SK-N-SH (cell line): Measurements from ENCODE around the gene IQGAP2. TPM values are rescaled to one million over a fixed set of nuclear protein-coding genes. Genes with fewer than 3 reads are reported as not detected.

ENCODE experiments used
- CTCF ChIA-PET: fragments of 300-600, 350-600 bp; formaldehyde crosslinking; extraction: SDS; loops from one replicate; lab custom pipeline; 2021; lab: Yijun Ruan, JAX
- POLR2A ChIA-PET: fragments of 350-600 bp; sonication (Branson Sonifier 250); formaldehyde crosslinking; extraction: SDS; loops from one replicate; lab custom pipeline; 2020; ENCODE audit warnings: antibody characterized with exemption, inconsistent platforms; lab: Yijun Ruan, JAX
- DNase-seq: peaks from one replicate; pipeline ENCODE4 v3.0.0; 2012
- H2AFZ ChIP-seq: fragments of 200-600 bp; sonication (generic); 2 replicates; pipeline ENCODE4 v1.8.1; 2016; ENCODE audit warnings: antibody characterized with exemption, mild to moderate bottlenecking, low read depth
- H3F3A ChIP-seq: fragments of 200-600 bp; sonication (generic); replicated peaks from 2 replicates; pipeline ENCODE3; 2016; ENCODE audit warnings: antibody characterized with exemption, mild to moderate bottlenecking; ENCODE audit not compliant: insufficient read depth
- H3K27ac ChIP-seq, 2 experiments: fragments of 200-500 bp in 1 of 2; fragments of 200-600 bp in 1 of 2; sonication (Bioruptor generic) in 1 of 2; sonication (generic), shearing (Covaris generic) in 1 of 2; 2 replicates each; pipeline versions ENCODE4 v1.5.1 to v1.6.1; 2014 to 2016; ENCODE audit warnings: low read depth in 2 of 2, inconsistent platforms in 1 of 2, low read length in 1 of 2, mild to moderate bottlenecking in 1 of 2, mixed read lengths in 1 of 2
- H3K27me3 ChIP-seq: fragments of 200-600 bp; sonication (generic), shearing (Covaris generic); 2 replicates; pipeline ENCODE4 v1.6.1; 2016; ENCODE audit warnings: mixed run types; ENCODE audit not compliant: insufficient read depth
- H3K36me3 ChIP-seq, 2 experiments: fragments of 200-500 bp in 1 of 2; fragments of 200-600 bp in 1 of 2; sonication (Bioruptor generic) in 1 of 2; sonication (generic) in 1 of 2; replicated peaks in 1 of 2; 2 replicates each; pipeline versions ENCODE3 to v1.5.1; 2014 to 2016; ENCODE audit warnings: low read length in 1 of 2, mild to moderate bottlenecking in 1 of 2; ENCODE audit not compliant: insufficient read depth in 2 of 2, control insufficient read depth in 1 of 2
- H3K4me1 ChIP-seq, 2 experiments: fragments of 200-500 bp in 1 of 2; fragments of 200-600 bp in 1 of 2; sonication (Bioruptor generic) in 1 of 2; sonication (generic), shearing (Covaris generic) in 1 of 2; 2 replicates each; pipeline versions ENCODE4 v1.5.1 to v1.6.1; 2014 to 2016; ENCODE audit warnings: low read depth in 1 of 2, low read length in 1 of 2, mixed run types in 1 of 2; ENCODE audit not compliant: insufficient read depth in 2 of 2, control insufficient read depth in 1 of 2
- H3K4me2 ChIP-seq: fragments of 200-600 bp; sonication (generic), shearing (Covaris generic); 2 replicates; pipeline ENCODE4 v1.6.1; 2017; ENCODE audit warnings: mixed run types
- H3K4me3 ChIP-seq, 2 experiments: fragments of 200-500 bp in 1 of 2; fragments of 200-600 bp in 1 of 2; sonication (Bioruptor generic) in 1 of 2; sonication (generic), shearing (Covaris generic) in 1 of 2; 2 replicates each; pipeline versions ENCODE4 v1.5.1 to v1.8.1; 2014 to 2016; ENCODE audit warnings: low read depth in 2 of 2, inconsistent platforms in 1 of 2, low read length in 1 of 2, mild to moderate bottlenecking in 1 of 2, mixed read lengths in 1 of 2, moderate library complexity in 1 of 2
- H3K79me2 ChIP-seq: fragments of 200-600 bp; sonication (generic); 2 replicates; pipeline ENCODE4 v1.8.1; 2017; ENCODE audit warnings: mild to moderate bottlenecking; ENCODE audit not compliant: insufficient read depth
- H3K9ac ChIP-seq: fragments of 200-600 bp; sonication (generic); 2 replicates; pipeline ENCODE4 v1.6.1; 2017; ENCODE audit warnings: mixed run types
- H3K9me2 ChIP-seq: fragments of 200-600 bp; sonication (generic); 2 replicates; pipeline ENCODE4 v1.6.1; 2017; ENCODE audit warnings: mixed run types
- H3K9me3 ChIP-seq: fragments of 200-600 bp; sonication (generic); 2 replicates; pipeline ENCODE4 v1.6.1; 2017; ENCODE audit warnings: mixed run types, mild to moderate bottlenecking, moderate library complexity
- H4K20me1 ChIP-seq: fragments of 200-600 bp; sonication (generic); 2 replicates; pipeline ENCODE4 v1.6.1; 2017; ENCODE audit warnings: mild to moderate bottlenecking, mixed run types; ENCODE audit not compliant: insufficient read depth
- CHD2 ChIP-seq: fragments of 150-350 bp; IDR thresholded peaks from 2 replicates; pipeline ENCODE4 v1.6.1; 2018; ENCODE audit warnings: low read length; ENCODE audit not compliant: partially characterized antibody
- CTCF ChIP-seq: fragments of 200-600 bp; sonication (generic); IDR thresholded peaks from 2 replicates; pipeline ENCODE4 v1.6.1; 2017; ENCODE audit warnings: antibody characterized with exemption, mild to moderate bottlenecking, moderate library complexity
- EP300 ChIP-seq, 2 experiments: IDR thresholded peaks; 2 replicates each; pipeline versions ENCODE4 v1.4.0 to v1.6.1; 2012; ENCODE audit warnings: borderline replicate concordance in 1 of 2, low read depth in 1 of 2, low read length in 1 of 2
- EZH2phosphoT487 ChIP-seq: fragments of 200-600 bp; sonication (generic); IDR thresholded peaks from 2 replicates; pipeline ENCODE4 v1.6.1; 2017; ENCODE audit warnings: low read depth, mixed run types, mild to moderate bottlenecking, antibody characterized with exemption, moderate library complexity, borderline replicate concordance
- FOSL2 ChIP-seq: IDR thresholded peaks from 2 replicates; pipeline ENCODE4 v1.4.0; 2012; ENCODE audit warnings: low read depth, mild to moderate bottlenecking, moderate library complexity, borderline replicate concordance
- FOXJ3 ChIP-seq: sonication (generic); formaldehyde crosslinking; IDR thresholded peaks from 2 replicates; pipeline ENCODE4 v1.5.1; 2020; ENCODE audit warnings: mild to moderate bottlenecking, missing genetic modification reagents
- FOXM1 ChIP-seq: IDR thresholded peaks from 2 replicates; pipeline ENCODE4 v1.4.0; 2012; ENCODE audit warnings: low read depth, mild to moderate bottlenecking
- GABPA ChIP-seq: IDR thresholded peaks from 2 replicates; pipeline ENCODE4 v1.4.0; 2012; ENCODE audit warnings: low read depth, mild to moderate bottlenecking
- GATA2 ChIP-seq: sonication (generic); formaldehyde crosslinking; IDR thresholded peaks from 2 replicates; pipeline ENCODE4 v1.5.0; 2020; ENCODE audit warnings: mild to moderate bottlenecking, missing genetic modification reagents
- IRF3 ChIP-seq: fragments of 150-350 bp; IDR thresholded peaks from 2 replicates; pipeline ENCODE4 v1.6.1; 2016; ENCODE audit warnings: mild to moderate bottlenecking, low read depth, low read length
- MAX ChIP-seq: IDR thresholded peaks from 2 replicates; pipeline ENCODE4 v1.4.0; 2012; ENCODE audit warnings: low read depth
- MEF2A ChIP-seq: IDR thresholded peaks from 2 replicates; pipeline ENCODE4 v1.4.0; 2012; ENCODE audit warnings: low read depth, borderline replicate concordance
- MXI1 ChIP-seq: IDR thresholded peaks from 2 replicates; pipeline ENCODE4 v1.6.1; 2012; ENCODE audit warnings: mild to moderate bottlenecking, low read depth, low read length, improper control_type of control experiment
- NRF1 ChIP-seq: IDR thresholded peaks from 2 replicates; pipeline ENCODE4 v1.6.1; 2012; ENCODE audit warnings: low read depth, mild to moderate bottlenecking, low read length
- PBX3 ChIP-seq: IDR thresholded peaks from 2 replicates; pipeline ENCODE4; 2012
- RCOR1 ChIP-seq: fragments of 150-350 bp; IDR thresholded peaks from 2 replicates; pipeline ENCODE4 v1.6.1; 2017; ENCODE audit warnings: antibody characterized with exemption, low read length
- RFX5 ChIP-seq: IDR thresholded peaks from 2 replicates; pipeline ENCODE4 v1.6.1; 2012; ENCODE audit warnings: mild to moderate bottlenecking, improper control_type of control experiment, low read length
- RXRA ChIP-seq: IDR thresholded peaks from 2 replicates; pipeline ENCODE4 v1.4.0; 2012; ENCODE audit warnings: low read depth, mild to moderate bottlenecking, borderline replicate concordance
- SIN3A ChIP-seq: IDR thresholded peaks from 2 replicates; pipeline ENCODE4 v1.6.1; 2012; ENCODE audit warnings: low read depth, mild to moderate bottlenecking, low read length, moderate library complexity, borderline replicate concordance
- SMC3 ChIP-seq: IDR thresholded peaks from 2 replicates; pipeline ENCODE4 v1.6.1; 2012; ENCODE audit warnings: low read depth, low read length, improper control_type of control experiment
- TAF1 ChIP-seq: IDR thresholded peaks from 2 replicates; pipeline ENCODE4 v1.6.1; 2012; ENCODE audit warnings: low read depth, mild to moderate bottlenecking, low read length, moderate library complexity, borderline replicate concordance
- TCF12 ChIP-seq: IDR thresholded peaks from 2 replicates; pipeline ENCODE4 v1.4.0; 2012
- TEAD4 ChIP-seq: IDR thresholded peaks from 2 replicates; pipeline ENCODE4 v1.4.0; 2012; ENCODE audit warnings: mild to moderate bottlenecking, borderline replicate concordance; ENCODE audit not compliant: insufficient read depth
- USF1 ChIP-seq: IDR thresholded peaks from 2 replicates; pipeline ENCODE4 v1.4.0; 2012; ENCODE audit warnings: low read depth, borderline replicate concordance
- YY1 ChIP-seq: IDR thresholded peaks from 2 replicates; pipeline ENCODE4 v1.4.0; 2012; ENCODE audit warnings: low read depth, mild to moderate bottlenecking
- WGBS: methylation state at CpG from one replicate; pipeline ENCODE4 v1.1.6; 2017; ENCODE audit warnings: low lambda C conversion rate; 5-methylcytosine and 5-hydroxymethylcytosine counted together
- polyA plus RNA-seq, 3 experiments: library from polyadenylated mRNA; depleted of rRNA; stranded (reverse); fragments of >200 nt; gene quantifications; 2 replicates each; pipeline ENCODE4 v1.2.3, GENCODE V29; 2012

Gene IQGAP2
- polyA plus RNA-seq, 1 of the 3 experiments (the other 2 are of a cell fraction) = 2.1 TPM

GRCh38 chr5:76526950-76527583 is 124.0 kb downstream of the IQGAP2 start:
- 0 out of 4 replicates have a peak overlapping the region, but pooled peaks of 1 of the 2 experiments have one; percentile 9 for H3K4me3 ChIP-seq
- H3K36me3 ChIP-seq = no peaks in the 10 kb centered on the region
- H3K9me2 ChIP-seq = no peaks in the 10 kb centered on the region
- CTCF ChIA-PET = interaction anchor here (1.1 to 1.4 kb wide), 2 partner anchors 123 to 247 kb away, joined by 4 to 8 read pairs; partner anchors contain the start of gene IQGAP2
- no peaks in the 10 kb centered on the region for H3K79me2 ChIP-seq
- H3K27ac ChIP-seq = peak overlapping the region; percentile 78 to 89
- 0 out of 2 replicates have a peak overlapping the region, but pooled peaks have one; percentile 27 for H2AFZ ChIP-seq
- POLR2A ChIA-PET = no interaction called here
- H3K4me2 ChIP-seq = peak overlapping the region; percentile 74; the same call in 1 of the 2 replicates
- peaks cover 24 to 35% of the 10 kb centered on the region in 2 experiments; a peak in 3 of 4 replicates for H3K4me1 ChIP-seq
- H3K9me3 ChIP-seq = no peaks in the 10 kb centered on the region
- peaks cover 31% of the 10 kb centered on the region for H3F3A ChIP-seq
- H3K27me3 ChIP-seq = no peaks in the 10 kb centered on the region
- no peak overlapping the region for H3K9ac ChIP-seq
- 19% methylated on average over 2 of the region's 2 CpGs for WGBS
- H4K20me1 ChIP-seq = no peaks in the 10 kb centered on the region
- DNase-seq = peak; percentile 70
- TF ChIP-seq FOXJ3 (peak; percentile 67; the same call in 1 of the 2 replicates), USF1 (no peak), EZH2phosphoT487 (no peak), RCOR1 (peak; percentile 84; the same call in 1 of the 2 replicates), CTCF (no peak), FOXM1 (no peak), FOSL2 (no peak), GABPA (no peak), TAF1 (no peak), TEAD4 (0 out of 2 replicates have a peak, but pooled peaks have one; percentile 58), TCF12 (peak; percentile 97), RXRA (peak; percentile 71; the same call in 1 of the 2 replicates), RFX5 (no peak), NRF1 (no peak), SIN3A (no peak), MEF2A (no peak), EP300 (IDR thresholded peaks at IDR 0.05; ENCODE audit: borderline replicate concordance in 1 of 2, low read depth in 1 of 2, low read length in 1 of 2) (peak; percentile 80 to 90), MXI1 (no peak; the same call in 1 of the 2 replicates), YY1 (no peak), PBX3 (peak; percentile 83), SMC3 (no peak), MAX (no peak), IRF3 (no peak), CHD2 (peak; percentile 75), GATA2 (CRISPR knock-in tag) (peak; percentile 90)
